ENCODE results near the gene COX15. TPM values are rescaled to one million over a fixed set of nuclear protein-coding genes. Genes with fewer than 3 reads are reported as not detected.

COX15 gene
- total RNA-seq, 1 donor from 2014 or later = 29.4 TPM

DNA sequence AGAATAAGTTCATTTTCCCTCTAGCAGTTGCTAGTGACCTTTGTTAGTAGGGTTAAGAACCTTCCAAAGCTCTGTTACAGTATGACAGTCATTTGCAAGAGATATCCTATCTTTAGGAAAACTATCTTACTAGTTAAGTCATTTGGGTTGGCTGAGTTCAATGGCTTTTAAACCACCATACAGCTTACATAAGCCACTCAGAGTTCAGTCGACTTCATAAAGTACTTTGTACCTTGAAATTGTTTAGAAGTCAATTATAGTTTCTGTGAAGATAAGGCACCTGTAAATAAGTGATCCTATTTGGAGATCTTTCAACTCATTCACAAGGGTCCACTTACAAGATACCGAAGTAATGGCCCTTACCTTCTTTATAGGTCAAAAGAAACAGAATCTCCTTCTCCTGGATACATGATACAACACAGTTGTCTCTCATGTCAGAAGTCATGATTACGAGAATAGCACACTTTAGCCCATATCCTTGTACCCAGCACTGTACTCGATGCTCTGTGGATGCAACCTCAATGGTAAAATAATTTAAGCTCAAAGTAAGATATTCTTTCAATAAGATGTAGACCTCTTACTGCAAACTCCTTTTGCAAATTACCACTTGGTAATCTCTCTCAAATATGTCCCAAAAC is 38.6 kb upstream of the COX15 start:
- Mint-ChIP-seq H3K4me3 (ENCODE audit: unreplicated experiment) (no peak overlapping the region), H3K36me3 (ENCODE audit: unreplicated experiment) (no peaks in the 10 kb centered on the region)

DNA sequence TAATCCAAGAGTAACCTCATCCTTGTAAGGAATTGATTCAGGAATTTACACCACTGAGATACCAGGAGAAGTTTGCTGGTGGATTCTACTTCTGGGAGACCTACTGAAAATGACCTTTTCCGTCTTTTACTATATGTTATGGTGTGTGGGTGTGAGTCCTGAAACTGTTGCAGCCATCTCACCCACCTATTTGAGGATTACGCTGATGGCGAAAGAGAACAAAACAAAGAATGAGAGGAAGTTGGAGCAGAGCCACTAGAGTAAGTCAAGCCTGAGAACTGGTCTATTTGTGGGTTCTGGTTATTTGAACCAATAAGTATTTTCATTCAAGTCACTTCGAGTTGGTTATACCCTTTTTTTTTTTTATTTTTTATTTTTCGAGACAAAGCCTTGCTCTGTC is 37.8 kb upstream of the COX15 start:
- H3K4me3 Mint-ChIP-seq (ENCODE audit: unreplicated experiment) = no peak overlapping the region
- H3K9me3 Mint-ChIP-seq (ENCODE audit: unreplicated experiment) = no peaks in the 10 kb centered on the region
- TF ChIP-seq, protein P1, sequence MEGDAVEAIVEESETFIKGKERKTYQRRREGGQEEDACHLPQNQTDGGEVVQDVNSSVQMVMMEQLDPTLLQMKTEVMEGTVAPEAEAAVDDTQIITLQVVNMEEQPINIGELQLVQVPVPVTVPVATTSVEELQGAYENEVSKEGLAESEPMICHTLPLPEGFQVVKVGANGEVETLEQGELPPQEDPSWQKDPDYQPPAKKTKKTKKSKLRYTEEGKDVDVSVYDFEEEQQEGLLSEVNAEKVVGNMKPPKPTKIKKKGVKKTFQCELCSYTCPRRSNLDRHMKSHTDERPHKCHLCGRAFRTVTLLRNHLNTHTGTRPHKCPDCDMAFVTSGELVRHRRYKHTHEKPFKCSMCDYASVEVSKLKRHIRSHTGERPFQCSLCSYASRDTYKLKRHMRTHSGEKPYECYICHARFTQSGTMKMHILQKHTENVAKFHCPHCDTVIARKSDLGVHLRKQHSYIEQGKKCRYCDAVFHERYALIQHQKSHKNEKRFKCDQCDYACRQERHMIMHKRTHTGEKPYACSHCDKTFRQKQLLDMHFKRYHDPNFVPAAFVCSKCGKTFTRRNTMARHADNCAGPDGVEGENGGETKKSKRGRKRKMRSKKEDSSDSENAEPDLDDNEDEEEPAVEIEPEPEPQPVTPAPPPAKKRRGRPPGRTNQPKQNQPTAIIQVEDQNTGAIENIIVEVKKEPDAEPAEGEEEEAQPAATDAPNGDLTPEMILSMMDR (IDR thresholded peaks at IDR 0.05) = no peak
- peaks cover 18% of the 10 kb centered on the region for H3K4me1 Mint-ChIP-seq (ENCODE audit: unreplicated experiment)
- H3K27ac Mint-ChIP-seq (ENCODE audit: unreplicated experiment) = no peak overlapping the region
- no peak for DNase-seq (ENCODE audit: extremely low spot score, unreplicated experiment)
- H3K27me3 Mint-ChIP-seq (ENCODE audit: unreplicated experiment) = no peaks in the 10 kb centered on the region
- H3K36me3 Mint-ChIP-seq (ENCODE audit: unreplicated experiment) = no peaks in the 10 kb centered on the region

More for the DNA sequence above, 38.6 kb upstream of the COX15 start:
- no peaks in the 10 kb centered on the region for H3K27me3 Mint-ChIP-seq (ENCODE audit: unreplicated experiment)
- TF ChIP-seq, protein P1 (IDR thresholded peaks at IDR 0.05) = no peak
- no peak overlapping the region for H3K27ac Mint-ChIP-seq (ENCODE audit: unreplicated experiment)
- H3K9me3 Mint-ChIP-seq (ENCODE audit: unreplicated experiment) = no peaks in the 10 kb centered on the region
- no peak for DNase-seq (ENCODE audit: extremely low spot score, unreplicated experiment)
- H3K4me1 Mint-ChIP-seq (ENCODE audit: unreplicated experiment) = peaks cover 19% of the 10 kb centered on the region

DNA sequence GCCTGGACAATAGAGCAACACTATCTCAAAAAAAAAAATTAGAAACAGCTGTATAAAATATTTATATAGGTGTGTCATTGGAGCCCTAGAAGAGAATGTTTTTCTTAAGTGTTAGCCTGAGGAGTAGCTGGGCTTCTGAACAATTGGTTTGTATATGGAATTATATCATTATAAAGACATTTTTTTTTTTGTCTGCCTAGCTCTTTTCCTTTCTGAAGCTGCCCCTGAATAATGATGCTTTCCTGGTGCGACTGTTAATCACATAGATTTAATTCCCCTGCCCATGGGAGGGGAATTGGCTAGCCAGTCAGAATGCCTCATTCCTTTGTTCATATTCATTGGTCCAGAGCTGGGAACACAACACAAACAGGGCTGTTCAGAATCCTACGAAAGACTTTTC is 36.6 kb upstream of the COX15 start:
- no peak overlapping the region for H3K4me3 Mint-ChIP-seq (ENCODE audit: unreplicated experiment)
- no peaks in the 10 kb centered on the region for H3K27me3 Mint-ChIP-seq (ENCODE audit: unreplicated experiment)
- H3K4me1 Mint-ChIP-seq (ENCODE audit: unreplicated experiment) = peaks cover 18% of the 10 kb centered on the region
- no peak overlapping the region for H3K27ac Mint-ChIP-seq (ENCODE audit: unreplicated experiment)
- peaks cover 3% of the 10 kb centered on the region for H3K36me3 Mint-ChIP-seq (ENCODE audit: unreplicated experiment)
- no peak for DNase-seq (ENCODE audit: extremely low spot score, unreplicated experiment)
- H3K9me3 Mint-ChIP-seq (ENCODE audit: unreplicated experiment) = no peaks in the 10 kb centered on the region
- TF ChIP-seq, protein P1 (IDR thresholded peaks at IDR 0.05) = no peak

DNA sequence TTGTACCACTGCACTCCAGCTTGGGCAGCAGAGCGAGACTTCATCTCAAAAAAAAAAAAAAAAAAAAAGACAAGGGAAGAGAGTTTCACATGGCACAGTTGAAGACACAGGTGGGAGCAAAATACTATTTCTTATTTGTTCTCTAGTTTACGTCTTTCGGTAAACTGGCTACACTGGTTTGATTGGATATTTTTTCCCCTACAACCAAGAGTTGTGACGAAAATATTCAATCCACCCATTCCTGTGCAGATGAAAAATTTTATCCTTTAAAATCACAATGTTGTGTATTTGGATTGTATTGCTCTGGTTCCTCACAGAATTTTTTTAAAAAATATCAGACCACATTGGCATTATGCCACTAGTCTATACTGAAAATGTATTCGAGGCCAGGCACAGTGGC is 36.0 kb upstream of the COX15 start:
- H3K4me1 Mint-ChIP-seq (ENCODE audit: unreplicated experiment) = peaks cover 18% of the 10 kb centered on the region
- no peak for DNase-seq (ENCODE audit: extremely low spot score, unreplicated experiment)
- H3K27ac Mint-ChIP-seq (ENCODE audit: unreplicated experiment) = no peak overlapping the region
- H3K27me3 Mint-ChIP-seq (ENCODE audit: unreplicated experiment) = no peaks in the 10 kb centered on the region
- H3K36me3 Mint-ChIP-seq (ENCODE audit: unreplicated experiment) = peaks cover 5% of the 10 kb centered on the region
- no peak overlapping the region for H3K4me3 Mint-ChIP-seq (ENCODE audit: unreplicated experiment)
- TF ChIP-seq, protein P1 (IDR thresholded peaks at IDR 0.05) = no peak
- peaks cover 3% of the 10 kb centered on the region for H3K9me3 Mint-ChIP-seq (ENCODE audit: unreplicated experiment)

DNA sequence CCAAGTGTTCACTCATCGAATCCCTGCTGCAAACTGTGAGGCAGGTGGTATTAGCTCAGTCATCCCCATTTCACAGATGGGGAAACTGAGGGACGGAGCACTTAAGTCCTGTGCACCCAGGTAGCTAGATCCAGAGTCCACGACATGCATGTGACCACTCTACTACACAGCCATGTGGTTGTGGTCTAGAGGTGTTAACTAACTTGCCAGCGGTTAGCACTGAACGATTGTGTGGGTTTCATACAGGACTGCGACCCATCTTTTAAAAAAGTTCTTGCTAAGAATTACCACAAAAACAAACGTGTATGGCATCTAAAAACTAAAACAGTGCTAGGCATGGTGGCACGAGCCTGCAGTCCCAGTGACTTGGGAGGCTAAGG is 34.4 kb upstream of the COX15 start:
- Mint-ChIP-seq H3K4me1 (ENCODE audit: unreplicated experiment) (peaks cover 18% of the 10 kb centered on the region), H3K9me3 (ENCODE audit: unreplicated experiment) (peaks cover 3% of the 10 kb centered on the region), H3K27me3 (ENCODE audit: unreplicated experiment) (no peaks in the 10 kb centered on the region), H3K4me3 (ENCODE audit: unreplicated experiment) (no peak overlapping the region), H3K36me3 (ENCODE audit: unreplicated experiment) (peaks cover 16% of the 10 kb centered on the region), H3K27ac (ENCODE audit: unreplicated experiment) (no peak overlapping the region)
- TF ChIP-seq, protein P1 (IDR thresholded peaks at IDR 0.05) = no peak
- no peak for DNase-seq (ENCODE audit: extremely low spot score, unreplicated experiment)

Measured in osteocyte (in vitro differentiated cells).